Ramos (cell line): Measurements from ENCODE around the gene PAX7.
"Not testable (repeated sequence)": the region's sequence is repeated elsewhere in the genome, so short reads cannot be mapped to it uniquely, and the experiment has no call there.

Source experiments
- in situ Hi-C: fragments of 300-500 bp; cut with MboI; formaldehyde crosslinking; loops from one replicate; pipeline ENCODE4 v1.14.3; 2022; ENCODE audit warnings: low sequenced_read_pairs; ENCODE audit not compliant: unreplicated experiment

Gene PAX7

DNA sequence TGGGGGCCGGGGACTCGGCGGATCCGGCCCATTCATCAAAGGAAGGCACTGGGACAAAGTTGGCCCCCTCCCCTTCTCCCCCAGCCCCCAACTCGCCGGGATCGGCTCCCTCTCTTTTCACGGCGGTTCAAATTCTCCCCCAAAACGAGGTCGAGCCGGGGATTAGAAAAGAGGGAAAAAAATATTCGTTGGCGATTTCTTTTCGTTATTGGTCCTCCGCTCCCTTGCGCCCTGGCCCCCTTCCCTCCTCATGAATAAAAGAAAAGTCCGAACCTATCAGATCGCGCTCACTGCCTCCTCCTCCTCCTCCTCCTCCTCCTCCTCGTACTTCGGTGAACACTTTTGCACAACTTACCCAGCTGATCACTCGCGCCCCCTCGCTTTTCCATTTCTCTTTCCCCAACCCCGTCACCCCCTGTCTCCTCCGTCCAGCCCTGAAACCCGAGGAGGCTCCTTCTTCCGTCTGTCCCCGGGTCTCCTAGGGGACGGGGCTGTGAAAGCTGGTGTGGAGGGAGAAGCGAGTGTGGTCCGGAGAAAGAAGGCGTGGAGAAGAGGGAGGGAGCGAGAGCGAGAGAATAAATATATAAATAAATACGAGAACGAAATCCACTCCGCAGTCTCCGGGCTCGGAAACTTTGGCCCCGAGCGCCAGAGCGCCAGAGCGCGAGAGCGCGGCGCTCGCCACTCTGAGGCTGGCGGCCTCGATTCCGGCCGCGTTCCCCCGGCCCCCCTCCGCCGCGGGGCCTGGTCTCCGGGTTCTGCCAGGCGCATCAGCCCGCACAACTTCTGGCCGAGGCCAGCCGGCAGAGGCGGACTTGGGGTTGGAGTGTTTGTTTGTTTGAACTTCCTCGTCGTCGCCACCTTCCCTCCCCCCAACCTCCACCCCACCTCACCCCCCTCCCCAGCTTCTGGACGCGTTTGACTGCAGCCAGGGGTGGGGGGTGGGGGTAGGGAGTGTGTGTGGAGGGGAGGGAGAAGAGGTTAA is at the start of gene PAX7:
TSS of gene PAX7 (plus strand) at position 336 of the 985 bp plus-strand sequence. CDS start 758 bp downstream, outside the sequence.
- in situ Hi-C loops, result no loop called here

DNA sequence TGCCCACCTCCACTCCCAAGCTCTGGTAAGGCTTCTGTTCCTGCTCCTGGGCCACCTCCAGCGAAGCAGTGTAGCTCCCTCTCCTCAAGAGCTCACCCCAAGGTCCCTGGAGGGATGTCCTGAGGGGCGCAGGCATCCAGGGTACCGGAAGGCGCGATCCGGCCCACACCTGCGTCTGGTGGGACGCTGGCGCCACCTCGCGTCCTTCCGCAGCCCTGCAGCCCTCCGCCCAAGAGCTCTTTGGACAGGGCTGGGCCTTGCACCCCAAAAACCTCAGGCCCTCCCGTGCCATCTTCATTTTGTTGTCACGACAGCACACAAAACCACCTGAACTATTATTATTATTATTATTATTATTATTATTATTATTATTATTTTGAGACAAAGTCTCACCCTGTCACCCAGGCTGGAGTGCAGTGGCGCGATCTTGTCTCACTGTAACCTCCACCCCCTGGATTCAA is 49.2 kb upstream of the PAX7 start:
- in situ Hi-C loops, result no loop called here

DNA sequence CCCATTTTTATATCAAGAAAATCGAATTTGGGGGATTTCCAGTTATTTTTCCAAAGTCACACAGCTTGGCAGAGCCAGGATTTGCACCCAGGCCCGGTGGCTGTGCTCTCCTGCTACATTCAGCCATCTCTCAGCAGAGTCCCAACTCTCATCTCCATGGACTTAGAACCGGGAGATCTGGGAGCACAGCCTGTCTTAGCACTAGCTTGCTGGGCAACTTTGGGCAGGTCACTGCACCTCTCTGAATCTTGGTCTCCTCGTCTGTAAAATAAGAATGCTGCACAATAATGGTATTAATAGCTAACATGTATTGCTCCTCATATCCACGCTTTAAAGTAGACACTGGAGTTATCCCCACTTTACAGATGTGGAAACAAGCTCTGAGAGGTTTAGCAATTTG is 47.8 kb upstream of the PAX7 start:
- in situ Hi-C loops, result no loop called here

DNA sequence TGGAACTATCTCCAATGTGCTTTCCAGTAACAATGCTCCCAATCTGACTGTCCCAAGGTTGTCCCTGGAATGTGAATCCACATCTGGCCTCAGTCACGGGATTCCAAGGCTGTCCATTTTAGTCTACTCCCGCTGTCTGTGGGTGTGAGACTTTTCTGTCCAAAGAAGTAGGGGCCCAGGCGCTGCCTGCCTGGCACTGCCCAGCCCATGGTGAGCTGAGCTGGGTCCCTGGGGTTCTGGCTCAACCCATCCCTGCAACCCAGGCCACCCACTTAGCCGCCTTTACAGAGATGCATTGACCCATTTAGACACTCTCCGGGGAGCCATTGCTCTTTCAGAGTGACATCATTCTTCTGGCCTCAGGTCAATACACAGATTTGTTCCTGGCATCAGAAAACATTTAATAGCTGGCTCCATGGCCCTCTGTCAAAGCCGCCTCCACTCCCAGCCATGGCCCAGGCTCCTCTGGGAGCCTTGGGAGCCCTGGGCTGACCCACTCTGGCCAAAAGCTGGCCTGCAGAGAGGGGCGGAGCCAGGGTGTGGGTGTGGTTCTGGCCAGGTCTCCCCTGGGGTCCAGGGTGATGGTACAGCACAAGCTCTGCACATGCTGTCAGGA is 47.2 kb upstream of the PAX7 start:
- in situ Hi-C loops, result no loop called here

DNA sequence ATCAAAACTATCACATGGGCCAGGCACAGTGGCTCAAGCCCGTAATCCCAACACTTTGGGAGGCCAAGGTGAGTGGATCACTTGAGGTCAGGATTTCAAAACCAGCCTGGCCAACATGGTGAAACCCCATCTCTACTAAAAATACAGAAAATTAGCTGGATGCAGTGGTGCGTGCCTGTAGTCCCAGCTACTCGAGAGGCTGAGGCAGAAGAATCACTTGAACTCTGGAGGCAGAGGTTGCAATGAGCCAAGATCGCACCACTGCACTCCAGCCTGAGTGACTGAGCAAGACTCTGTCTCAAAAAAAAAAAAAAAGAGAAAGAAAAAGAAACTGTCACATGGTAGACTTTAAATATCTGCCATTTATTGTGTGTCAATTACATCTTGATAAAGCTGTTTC is 44.6 kb upstream of the PAX7 start:
- in situ Hi-C loops, result not testable (repeated sequence)

DNA sequence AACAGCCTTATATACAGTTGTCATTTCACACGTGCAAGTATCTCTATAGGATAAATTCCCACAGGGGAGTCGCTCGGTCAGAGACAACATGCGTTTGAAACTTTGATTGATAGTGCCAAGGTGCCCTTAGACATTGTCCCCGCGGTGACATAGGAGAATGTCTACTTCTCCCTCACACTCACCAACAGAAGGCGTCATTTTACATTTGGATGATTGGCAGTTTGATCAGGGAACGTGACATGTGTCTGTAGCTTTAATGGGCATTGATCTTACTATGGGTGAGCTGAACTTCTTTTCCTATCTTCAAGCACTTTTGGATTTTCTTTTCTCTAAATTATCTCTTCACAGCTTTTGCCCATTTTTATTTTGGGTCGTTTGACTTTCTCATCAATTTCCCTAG is 42.6 kb upstream of the PAX7 start:
- in situ Hi-C loops, result no loop called here

DNA sequence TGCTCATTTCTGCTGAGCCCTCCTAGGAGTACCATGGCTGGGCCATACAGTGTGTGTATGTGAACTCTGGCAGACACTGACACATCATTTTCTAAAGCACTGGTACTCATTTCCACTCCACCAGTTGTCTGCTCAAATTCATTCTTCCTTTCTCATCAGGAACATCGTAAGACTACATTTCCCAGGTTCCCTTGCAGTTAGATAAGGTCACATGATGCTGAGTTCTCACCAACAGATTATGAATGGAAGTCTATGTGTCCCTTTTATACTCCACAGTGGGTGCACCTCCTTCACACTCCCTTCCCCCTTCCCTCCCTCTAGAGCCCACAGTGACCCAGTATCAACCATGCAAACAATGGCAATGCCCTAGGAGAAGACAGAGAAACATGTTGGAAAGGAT is 38.3 kb upstream of the PAX7 start:
- in situ Hi-C loops, result no loop called here

DNA sequence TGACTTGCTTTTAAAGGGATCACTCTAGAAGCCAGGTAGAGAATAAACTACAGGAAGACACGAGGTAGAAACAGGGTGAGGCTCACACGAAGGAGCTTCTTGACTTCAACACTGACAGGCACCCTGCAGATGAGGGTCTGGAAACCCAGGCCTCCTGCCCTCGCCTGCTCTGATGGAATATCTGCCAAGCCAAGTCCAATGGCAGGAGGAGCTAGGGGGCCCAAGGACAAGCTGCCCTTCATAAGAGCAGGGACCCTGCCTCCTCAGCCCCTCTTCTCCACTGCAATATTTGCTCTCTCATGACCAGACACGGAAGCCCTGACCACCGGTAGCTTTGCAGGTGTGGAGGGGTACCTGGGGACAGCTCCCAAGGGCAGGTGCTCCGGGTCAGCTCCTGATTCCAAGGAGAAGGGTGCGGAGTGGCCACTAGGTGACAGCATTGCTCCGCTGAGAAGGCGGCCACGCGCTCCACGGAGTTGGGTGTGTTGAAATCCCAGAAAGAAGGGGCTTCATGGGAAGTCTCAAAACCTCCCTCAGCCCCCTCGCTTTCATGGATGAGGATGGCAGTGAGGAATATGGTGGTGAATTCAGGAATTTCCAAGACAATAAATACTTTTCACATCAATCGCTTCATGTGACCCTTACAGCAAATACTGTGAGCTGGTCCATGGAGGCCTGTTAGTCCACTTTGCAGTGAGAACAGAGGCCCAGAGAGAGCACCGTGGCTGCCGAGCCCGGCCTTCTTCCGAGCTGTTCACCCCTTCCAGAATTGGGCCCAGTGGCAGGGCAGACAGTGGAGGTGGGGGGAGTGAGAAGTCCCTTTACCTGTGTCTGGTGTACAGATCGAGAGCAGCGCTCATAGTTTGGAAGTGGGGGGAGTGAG is 33.2 kb upstream of the PAX7 start:
- in situ Hi-C loops, result loop anchor here (5.0 kb wide), 1 partner anchor 225 kb away; no protein-coding TSS in a partner anchor

DNA sequence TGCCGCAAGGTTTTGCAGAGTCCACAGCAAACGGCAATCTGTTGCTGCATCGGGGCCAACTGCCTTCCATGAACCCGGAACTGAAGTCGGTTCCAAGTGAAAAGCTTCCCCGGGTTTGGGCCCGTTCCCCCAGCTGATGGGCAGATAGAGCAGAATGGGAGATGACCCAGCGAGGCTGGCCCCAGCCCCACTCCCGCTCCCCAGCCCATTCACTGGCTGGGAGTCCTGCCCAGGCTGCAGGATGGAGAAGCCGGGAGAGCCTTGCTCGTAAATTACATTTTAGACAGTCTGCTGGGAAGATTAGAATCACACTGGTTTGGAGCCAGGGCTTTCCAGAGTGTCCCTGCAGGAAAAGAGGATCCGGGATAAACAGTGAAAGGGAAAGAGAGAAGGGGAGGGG is 31.6 kb upstream of the PAX7 start:
- in situ Hi-C loops, result loop anchor here (5.0 kb wide), 1 partner anchor 223 kb away; no protein-coding TSS in a partner anchor

DNA sequence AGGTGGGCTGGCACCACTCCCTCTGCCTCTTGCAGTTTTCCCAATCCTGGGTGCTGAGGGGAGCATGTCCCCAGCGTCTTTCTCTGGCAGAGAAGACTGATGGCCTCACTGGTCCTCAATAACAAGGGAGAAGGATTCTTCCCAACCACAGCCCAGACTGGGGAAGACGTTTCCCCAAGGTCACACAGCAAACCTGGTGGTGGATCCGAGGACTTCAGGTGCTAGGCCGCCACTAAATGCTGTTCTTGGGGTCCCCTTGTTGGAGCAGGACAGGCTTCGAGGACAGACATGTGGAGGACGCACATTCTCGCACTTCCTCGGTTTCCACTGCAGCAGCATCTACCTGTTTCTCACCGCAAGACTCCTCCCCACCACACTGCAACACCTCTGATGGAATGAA is 30.9 kb upstream of the PAX7 start:
- in situ Hi-C loops, result loop anchor here (5.0 kb wide), 1 partner anchor 223 kb away; no protein-coding TSS in a partner anchor

DNA sequence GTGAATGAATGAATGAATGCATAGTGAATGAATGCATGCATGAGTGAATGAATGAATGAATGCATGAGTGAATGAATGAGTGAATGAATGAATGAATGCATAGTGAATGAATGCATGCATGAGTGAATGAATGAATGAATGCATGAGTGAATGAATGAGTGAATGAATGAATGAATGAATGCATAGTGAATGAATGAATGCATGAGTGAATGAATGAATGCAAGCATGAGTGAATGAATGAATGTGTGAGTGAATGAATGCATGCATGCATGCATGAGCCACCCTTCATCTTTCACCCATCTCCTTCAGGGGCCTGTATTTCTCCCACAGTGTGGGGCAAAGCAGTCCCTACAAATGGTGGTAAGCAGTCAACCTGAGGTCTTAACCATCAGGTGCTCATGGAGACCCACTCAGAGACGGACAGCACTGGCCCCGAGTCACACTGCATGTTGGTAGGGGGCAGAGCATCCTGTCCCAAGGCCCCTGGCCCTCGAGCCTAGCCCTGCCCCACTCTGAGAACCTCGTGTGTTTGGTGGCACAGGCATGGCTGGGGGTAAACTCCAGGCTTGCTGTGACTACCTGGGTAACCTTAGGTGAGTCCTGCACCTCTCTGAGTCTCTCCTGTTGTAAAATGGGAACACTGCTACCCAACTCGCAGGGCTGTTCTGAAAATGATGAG is 28.0 kb upstream of the PAX7 start:
- in situ Hi-C loops, result no loop called here

DNA sequence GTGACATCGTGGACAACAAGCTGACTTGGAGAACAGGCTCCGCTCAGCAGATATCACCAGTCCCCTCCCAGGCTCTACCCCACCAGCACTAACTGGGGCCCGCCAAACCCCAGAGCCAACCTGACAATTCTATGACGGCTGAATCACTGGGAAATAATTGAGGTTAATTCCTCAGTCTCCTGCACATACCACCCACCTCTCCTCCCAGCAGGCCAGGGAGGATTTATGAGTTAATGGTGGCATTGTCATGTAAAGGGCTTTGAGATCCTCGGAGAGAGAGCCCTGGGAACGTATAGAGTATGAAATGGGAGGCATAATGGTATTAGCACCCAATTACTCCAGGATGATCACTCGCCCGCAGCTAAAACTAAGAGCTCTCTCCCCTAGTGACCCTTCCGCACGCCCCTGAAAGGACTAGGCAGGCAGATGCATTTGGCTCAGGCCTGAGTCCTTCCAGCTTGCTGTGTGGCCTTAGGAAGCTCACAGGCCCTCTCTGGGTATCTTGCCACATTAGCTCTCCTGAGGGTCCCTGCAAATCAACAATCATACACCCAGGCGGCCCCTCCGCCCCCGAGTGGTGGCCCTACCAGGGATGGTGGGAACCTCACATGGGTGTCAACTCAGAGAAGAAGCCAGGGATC is 27.3 kb upstream of the PAX7 start:
- in situ Hi-C loops, result no loop called here

DNA sequence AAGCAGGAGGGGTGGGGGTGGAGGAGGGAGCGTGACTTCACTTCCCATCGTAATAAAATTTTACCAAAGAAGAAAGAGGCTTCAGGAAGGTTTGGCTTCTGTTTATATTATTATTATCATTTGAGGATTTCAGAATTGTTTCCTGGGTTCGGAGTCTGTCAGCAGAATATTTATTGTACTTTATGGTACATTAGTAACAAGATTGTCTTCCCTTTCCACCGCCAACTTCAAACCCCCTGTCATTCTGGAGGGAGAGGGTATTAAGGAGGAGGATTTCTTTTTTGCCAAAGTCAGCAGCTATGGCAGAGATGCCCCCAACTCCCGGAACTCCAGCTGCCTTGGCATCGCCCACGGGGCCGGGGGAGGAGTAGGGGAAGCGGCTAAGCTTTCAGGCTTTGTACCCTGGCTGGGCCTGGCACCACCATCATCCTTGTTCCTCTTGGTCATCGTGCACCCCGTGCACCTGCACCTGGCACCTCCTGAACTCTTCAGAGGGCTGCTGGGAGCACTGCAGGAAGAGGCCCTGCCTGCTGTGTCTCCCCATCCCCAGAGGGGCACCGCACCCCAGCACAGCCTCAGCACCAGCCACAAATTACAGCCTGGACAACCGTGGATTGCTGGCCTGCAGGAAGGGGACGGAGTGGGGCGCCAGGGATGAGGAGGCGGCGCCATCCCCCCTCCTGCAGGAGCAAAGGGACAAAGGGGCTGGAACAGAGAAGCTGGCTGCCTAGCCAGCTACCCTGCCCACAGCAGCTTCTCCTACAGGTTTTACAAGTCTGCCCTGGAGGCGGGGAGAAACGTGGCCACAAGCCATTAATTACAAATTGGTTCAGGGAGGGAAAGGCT is 24.0 kb upstream of the PAX7 start:
- in situ Hi-C loops, result no loop called here

DNA sequence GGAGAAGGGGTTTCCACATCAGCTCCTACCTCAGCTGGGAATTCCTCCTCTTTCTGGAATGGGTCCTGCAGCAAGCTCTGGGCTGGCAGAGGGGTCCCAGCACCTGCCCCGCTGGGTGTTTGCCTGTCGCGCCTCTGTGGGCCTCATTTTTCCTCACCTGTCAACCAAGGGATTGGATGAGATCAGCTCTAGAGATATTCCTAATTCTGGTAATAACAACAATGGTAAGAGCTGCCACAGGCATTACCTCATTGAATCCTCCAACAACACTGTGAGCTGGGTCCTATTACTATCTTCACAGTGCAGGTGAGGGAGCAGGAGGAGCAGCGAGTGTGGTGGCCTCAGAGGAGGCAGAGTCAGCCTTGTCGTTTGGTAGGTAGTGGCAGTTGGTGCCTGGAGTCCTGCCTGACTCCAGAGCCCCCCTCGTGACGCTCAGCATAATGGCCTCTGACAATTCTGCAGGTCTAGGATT is 23.3 kb upstream of the PAX7 start:
- in situ Hi-C loops, result no loop called here

DNA sequence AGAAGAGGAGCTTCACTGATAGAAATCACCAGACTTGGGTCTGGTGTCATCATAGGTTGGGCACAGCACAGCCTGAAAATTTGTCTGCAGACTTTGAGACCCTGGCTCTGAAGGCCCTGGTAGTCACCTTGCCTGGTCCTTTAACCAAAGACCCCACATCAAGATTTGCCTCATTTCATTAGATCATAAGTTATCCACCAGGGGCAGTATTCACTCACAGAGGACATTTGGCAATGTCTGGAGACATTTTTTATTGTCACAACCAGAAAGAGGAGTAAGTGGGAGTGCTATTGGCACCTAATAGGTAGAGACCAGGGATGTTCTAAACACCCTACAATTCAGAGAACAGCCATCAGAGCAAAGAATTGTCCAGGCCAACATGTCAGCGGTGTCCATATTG is 22.1 kb upstream of the PAX7 start:
- in situ Hi-C loops, result no loop called here

DNA sequence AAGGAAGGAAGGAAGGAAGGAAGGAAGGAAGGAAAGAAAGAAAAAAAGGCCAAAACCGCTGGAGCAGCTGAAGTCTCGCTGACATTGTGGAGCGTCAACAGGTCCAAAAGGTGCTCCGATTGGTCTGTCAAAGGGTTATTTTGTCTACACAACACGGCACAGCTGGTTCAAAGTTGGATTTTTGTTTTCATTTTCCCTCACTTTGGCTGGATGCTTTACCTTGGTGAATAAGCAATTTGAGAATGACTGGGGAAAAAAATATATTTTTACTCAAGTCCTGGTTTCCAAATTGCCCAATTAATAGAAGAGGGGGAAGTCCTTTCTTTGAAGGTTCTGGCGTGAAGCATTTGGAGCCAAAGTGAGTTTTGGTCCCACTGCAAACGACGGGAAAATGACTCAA is 19.3 kb upstream of the PAX7 start:
- in situ Hi-C loops, result no loop called here

DNA sequence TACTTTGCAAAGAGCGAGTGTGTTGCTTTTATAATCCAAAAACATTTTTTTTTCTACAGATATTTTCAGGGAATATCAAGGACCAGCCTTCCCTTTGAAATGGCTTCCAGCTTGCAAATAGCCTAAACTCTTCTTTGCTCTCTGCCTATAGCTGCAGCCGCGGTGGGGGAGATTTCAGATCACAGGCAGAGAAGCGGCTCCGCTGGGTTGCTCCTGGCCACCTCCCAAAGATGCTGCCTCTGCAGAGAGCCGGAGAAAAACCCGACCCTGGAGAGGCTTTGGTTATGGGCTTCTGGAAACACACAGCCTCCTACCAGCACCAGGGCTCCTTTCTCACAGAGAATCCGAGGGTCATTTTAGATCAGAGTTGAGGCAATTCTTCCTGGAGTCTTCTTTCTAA is 18.6 kb upstream of the PAX7 start:
- in situ Hi-C loops, result no loop called here

DNA sequence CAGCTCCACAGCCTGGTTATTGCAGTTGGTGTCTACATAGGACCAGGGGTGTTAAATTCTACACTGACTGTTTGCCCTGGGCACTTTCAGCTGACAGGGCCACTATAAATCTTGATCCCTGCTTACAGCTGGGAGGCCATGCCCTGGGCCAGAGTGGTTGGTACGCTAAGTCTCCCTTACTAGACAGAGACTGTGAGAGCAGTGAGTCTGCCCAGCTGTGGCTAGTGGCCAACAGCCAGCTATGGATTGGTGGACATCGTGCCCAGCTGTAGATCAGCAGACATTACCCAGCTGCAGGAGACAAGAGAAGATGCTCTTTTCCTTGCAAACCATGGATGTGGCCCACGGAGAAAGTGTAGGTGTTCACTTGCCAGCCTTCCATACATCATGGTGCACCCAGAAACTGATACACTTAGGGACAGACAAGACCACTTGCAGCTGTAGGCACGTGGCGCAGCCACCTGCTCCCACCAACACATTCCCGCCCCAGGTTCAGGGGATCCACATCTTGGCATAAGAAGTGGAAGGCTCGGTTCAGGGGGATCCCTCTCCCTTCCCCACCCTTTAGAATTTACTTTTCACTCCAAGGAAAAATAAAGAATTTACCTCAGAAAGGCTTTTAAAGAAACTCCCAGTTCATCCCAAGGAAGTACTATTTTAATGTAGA is 16.4 kb upstream of the PAX7 start:
- in situ Hi-C loops, result no loop called here
